ENCODE data around the gene TBXAS1.

Gene TBXAS1

GRCh38 chr7:139937715-139938114, 108.7 kb downstream of the TBXAS1 start:
- TF ChIP-seq ZFX (IDR thresholded peaks at IDR 0.05; ENCODE audit: borderline replicate concordance) (no peak), CTCF (IDR thresholded peaks at IDR 0.05) (no peak)
- no peak overlapping the region for H3K27ac ChIP-seq

GRCh38 chr7:139940866-139941265, 111.8 kb downstream of the TBXAS1 start:
- no peak overlapping the region for H3K27ac ChIP-seq
- TF ChIP-seq CTCF (IDR thresholded peaks at IDR 0.05) (no peak), ZFX (IDR thresholded peaks at IDR 0.05; ENCODE audit: borderline replicate concordance) (no peak)

- H3K27ac ChIP-seq: no peak overlapping the region
- TF ChIP-seq CTCF (IDR thresholded peaks at IDR 0.05) (no peak), ZFX (IDR thresholded peaks at IDR 0.05; ENCODE audit: borderline replicate concordance) (no peak)
These were observed 112.4 kb downstream of the TBXAS1 start for GRCh38 chr7:139941421-139941820.

- TF ChIP-seq ZFX (IDR thresholded peaks at IDR 0.05; ENCODE audit: borderline replicate concordance): no peak
- TF ChIP-seq CTCF (IDR thresholded peaks at IDR 0.05): no peak
- H3K27ac ChIP-seq: no peak overlapping the region
These were observed 112.8 kb downstream of the TBXAS1 start for GRCh38 chr7:139941866-139942265.

GRCh38 chr7:139942636-139943035, 113.6 kb downstream of the TBXAS1 start:
- no peak for TF ChIP-seq CTCF (IDR thresholded peaks at IDR 0.05)
- TF ChIP-seq ZFX (IDR thresholded peaks at IDR 0.05; ENCODE audit: borderline replicate concordance): no peak
- H3K27ac ChIP-seq: no peak overlapping the region

- no peak overlapping the region for H3K27ac ChIP-seq
- TF ChIP-seq CTCF (IDR thresholded peaks at IDR 0.05) (no peak), ZFX (IDR thresholded peaks at IDR 0.05; ENCODE audit: borderline replicate concordance) (no peak)
These were observed 114.3 kb downstream of the TBXAS1 start for GRCh38 chr7:139943401-139943800.

- H3K27ac ChIP-seq: no peak overlapping the region
- no peak for TF ChIP-seq ZFX (IDR thresholded peaks at IDR 0.05; ENCODE audit: borderline replicate concordance)
- no peak for TF ChIP-seq CTCF (IDR thresholded peaks at IDR 0.05)
These were observed 115.2 kb downstream of the TBXAS1 start for GRCh38 chr7:139944248-139944647.

Measured in 22Rv1 (cell line).